ENCODE measurements around the gene APOL1.

GRCh38 chr22:36267896-36268485 is 15.1 kb downstream of the APOL1 start:
- no peak for TF ChIP-seq MAX (IDR thresholded peaks at IDR 0.05)
- TF ChIP-seq CTCF (IDR thresholded peaks at IDR 0.05; ENCODE audit: low read depth, low read length, missing input control): no peak
- TF ChIP-seq REST (IDR thresholded peaks at IDR 0.05): no peak
- TF ChIP-seq ZBTB33 (IDR thresholded peaks at IDR 0.05): no peak
- TF ChIP-seq RAD21 (IDR thresholded peaks at IDR 0.05): no peak
- TF ChIP-seq JUND (IDR thresholded peaks at IDR 0.05): no peak
- no peak for TF ChIP-seq SP1 (IDR thresholded peaks at IDR 0.05)
- TF ChIP-seq GABPA (IDR thresholded peaks at IDR 0.05 in 1 of 2, conservative IDR thresholded peaks at IDR 0.05 in 1 of 2): no peak
